GM12875 (cell line): ENCODE data around the gene ATP5IF1.

ENCODE experiments used
- H3K4me3 ChIP-seq: one replicate; pipeline ENCODE4 v1.5.1; 2011; ENCODE audit warnings: low read depth, low read length, control low read depth
- TF ChIP-seq, protein P1 (sequence below): IDR thresholded peaks from 2 replicates; pipeline ENCODE4 v1.5.1; 2011; ENCODE audit warnings: low read depth, mild to moderate bottlenecking, control low read depth, inconsistent platforms, low read length, moderate library complexity, borderline replicate concordance; ENCODE audit not compliant: insufficient read depth

The ATP5IF1 gene

DNA sequence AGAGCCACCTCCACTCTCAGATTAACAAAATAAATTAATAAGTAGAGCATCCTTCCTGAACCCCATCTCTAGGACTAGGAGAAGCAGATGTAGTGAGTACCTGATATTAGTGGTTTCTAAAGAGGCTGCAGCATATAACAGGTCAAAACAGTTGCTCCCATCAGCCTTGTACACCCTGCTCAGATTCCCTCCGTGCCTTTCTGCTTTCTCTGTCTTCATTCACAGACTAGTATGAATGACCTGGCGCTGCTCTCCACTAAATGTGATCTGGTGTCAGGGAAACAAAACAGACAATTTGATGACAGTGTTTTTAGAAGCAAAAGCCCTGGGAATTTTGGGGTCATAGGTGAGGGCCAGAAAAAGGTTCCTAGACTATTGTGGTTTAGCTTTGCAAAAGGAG, 31.7 kb downstream of the ATP5IF1 start:
- H3K4me3 ChIP-seq: no peak overlapping the region
- TF ChIP-seq, protein P1, sequence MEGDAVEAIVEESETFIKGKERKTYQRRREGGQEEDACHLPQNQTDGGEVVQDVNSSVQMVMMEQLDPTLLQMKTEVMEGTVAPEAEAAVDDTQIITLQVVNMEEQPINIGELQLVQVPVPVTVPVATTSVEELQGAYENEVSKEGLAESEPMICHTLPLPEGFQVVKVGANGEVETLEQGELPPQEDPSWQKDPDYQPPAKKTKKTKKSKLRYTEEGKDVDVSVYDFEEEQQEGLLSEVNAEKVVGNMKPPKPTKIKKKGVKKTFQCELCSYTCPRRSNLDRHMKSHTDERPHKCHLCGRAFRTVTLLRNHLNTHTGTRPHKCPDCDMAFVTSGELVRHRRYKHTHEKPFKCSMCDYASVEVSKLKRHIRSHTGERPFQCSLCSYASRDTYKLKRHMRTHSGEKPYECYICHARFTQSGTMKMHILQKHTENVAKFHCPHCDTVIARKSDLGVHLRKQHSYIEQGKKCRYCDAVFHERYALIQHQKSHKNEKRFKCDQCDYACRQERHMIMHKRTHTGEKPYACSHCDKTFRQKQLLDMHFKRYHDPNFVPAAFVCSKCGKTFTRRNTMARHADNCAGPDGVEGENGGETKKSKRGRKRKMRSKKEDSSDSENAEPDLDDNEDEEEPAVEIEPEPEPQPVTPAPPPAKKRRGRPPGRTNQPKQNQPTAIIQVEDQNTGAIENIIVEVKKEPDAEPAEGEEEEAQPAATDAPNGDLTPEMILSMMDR: no peak

DNA sequence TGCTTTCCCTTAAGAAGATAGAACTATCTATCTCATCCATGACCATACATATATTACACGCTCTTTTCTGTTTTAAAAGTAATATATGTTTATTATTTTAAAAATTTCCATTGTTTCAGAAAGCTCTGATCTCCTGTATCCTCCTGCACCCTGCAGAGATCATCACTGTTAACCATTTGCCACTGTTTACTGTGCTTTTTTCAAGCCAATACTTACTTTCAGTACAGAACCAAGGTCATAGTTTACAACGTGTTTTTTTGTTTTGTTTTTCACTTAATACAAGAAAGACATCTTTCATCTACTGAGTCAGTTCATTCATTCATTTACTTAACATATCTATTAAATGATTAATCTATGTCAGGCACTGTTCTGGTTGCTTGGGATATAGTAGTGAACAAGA, 33.6 kb downstream of the ATP5IF1 start:
- TF ChIP-seq, protein P1: no peak
- H3K4me3 ChIP-seq: no peak overlapping the region

DNA sequence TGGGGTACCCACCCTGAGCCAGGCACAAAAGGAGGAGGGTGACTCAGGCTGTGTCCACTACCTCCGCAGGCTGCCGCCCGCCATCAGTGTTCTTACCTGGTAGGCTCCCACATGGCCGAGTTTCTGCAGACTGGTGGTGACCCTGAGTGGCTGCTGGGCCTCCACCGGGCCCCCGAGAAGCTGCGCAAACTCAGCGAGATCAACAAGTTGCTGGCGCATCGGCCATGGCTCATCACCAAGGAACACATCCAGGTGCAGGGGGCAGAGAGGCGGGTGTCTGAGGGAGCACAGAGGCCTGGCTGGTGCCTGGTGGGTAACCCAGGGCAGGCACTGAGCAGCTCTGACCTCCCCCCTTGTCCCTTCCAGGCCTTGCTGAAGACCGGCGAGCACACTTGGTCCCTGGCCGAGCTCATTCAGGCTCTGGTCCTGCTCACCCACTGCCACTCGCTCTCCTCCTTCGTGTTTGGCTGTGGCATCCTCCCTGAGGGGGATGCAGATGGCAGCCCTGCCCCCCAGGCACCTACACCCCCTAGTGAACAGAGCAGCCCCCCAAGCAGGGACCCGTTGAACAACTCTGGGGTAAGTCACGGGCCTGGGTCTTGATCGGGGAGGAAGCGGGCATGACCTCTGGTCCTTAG, 36.4 kb downstream of the ATP5IF1 start:
- TF ChIP-seq, protein P1: no peak
- H3K4me3 ChIP-seq: no peak overlapping the region

DNA sequence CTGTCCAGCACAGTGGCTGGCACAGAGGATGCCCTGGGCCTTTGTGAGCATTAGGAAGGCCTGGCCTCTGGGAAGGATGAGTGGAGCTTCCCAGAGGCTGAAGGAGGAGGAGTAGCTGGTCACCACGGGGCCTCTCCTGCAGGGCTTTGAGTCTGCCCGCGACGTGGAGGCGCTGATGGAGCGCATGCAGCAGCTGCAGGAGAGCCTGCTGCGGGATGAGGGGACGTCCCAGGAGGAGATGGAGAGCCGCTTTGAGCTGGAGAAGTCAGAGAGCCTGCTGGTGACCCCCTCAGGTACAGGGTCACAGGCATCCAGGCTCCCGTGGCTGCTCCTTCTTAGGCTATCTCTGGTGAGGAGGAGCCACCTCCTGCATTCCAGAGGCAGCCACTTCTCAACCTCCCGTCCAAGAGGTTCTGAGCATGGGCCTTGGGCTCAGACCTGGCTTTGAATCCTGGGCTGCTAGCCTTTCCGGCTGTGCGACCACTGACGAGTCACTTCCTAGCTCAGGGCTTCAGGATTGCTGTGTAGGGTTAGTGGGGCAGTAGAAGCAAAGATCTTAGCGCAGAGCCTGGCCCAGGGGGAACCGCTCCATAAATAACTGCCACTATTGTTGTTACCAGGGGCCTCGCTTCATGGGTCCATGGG, 37.4 kb downstream of the ATP5IF1 start:
- TF ChIP-seq, protein P1: no peak

DNA sequence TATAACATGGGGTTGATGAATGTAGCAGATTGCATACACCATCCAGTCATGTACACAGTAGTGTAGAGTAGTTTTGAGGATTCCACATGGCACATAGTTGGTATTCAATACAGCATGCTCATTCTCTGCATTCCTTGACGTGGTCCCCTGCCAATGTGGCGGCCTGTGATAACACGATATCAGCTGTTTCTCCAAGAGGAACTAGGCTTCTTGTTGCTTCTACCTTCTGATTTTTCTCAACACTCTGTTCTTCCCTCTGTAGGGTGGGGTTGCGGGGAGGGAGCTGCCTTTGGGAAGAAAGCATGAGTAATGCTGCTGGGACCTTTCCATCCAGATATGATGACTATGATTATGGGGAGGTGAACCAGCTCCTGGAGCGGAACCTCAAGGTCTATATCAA, 42.8 kb downstream of the ATP5IF1 start:
- no peak overlapping the region for H3K4me3 ChIP-seq
- TF ChIP-seq, protein P1: no peak

More for the DNA sequence above, 37.4 kb downstream of the ATP5IF1 start:
- H3K4me3 ChIP-seq: no peak overlapping the region

DNA sequence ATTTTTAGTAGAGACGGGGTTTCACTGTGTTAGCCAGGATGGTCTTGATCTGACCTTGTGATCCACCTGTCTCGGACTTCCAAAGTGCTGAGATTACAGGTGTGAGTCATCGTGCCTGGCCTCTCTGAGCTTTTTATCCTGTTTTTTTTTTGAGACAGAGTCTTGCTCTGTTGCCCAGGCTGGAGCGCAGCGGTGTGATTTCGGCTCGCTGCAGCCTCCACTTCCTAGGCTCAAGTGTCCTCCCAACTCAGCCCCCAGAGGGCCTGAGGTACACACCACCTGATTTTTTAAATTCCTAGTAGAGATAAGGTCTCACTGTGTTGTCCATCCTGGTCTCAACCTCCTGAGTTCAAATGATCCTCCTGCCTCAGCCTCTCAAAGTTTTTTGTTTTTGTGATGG, 43.8 kb downstream of the ATP5IF1 start:
- no peak overlapping the region for H3K4me3 ChIP-seq
- TF ChIP-seq, protein P1: no peak

DNA sequence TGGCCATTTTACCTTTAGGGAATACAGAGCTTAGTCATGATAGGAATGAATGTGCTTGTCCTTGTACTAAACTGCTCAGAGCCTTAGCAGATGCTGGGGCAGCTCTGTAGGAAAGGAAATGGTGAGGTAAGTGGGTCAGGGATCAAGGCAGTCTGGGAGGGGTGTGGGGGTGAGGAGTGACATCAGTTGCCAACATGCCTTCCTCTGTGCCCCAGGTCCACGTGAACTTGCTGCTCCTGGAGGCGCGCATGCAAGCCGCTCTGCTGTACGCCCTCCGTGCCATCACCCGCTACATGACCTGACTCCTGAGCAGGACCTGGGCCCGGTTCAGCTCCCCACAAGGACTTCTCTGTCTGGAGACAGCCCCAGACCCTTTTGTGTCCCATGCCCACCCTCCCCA, 44.6 kb downstream of the ATP5IF1 start:
- TF ChIP-seq, protein P1: no peak
- no peak overlapping the region for H3K4me3 ChIP-seq
